Duodenal mucosa (tissue), 2 donors: ENCODE measurements around the gene SLC44A3.

Source experiments
- H3K27ac ChIP-seq: one replicate; pipeline ENCODE4 v1.7.0; 2013; ENCODE audit warnings: low read depth, low read length
- H3K27me3 ChIP-seq, 2 donors: one replicate each; pipeline ENCODE4 v1.7.0; 2013; ENCODE audit warnings: low read length in 2 of 2, control low read depth in 1 of 2; ENCODE audit not compliant: insufficient read depth in 2 of 2, control insufficient read depth in 1 of 2
- H3K36me3 ChIP-seq, 2 donors: one replicate each; pipeline ENCODE4 v1.7.0; 2013; ENCODE audit warnings: low read length in 2 of 2, control low read depth in 1 of 2; ENCODE audit not compliant: insufficient read depth in 2 of 2, control insufficient read depth in 1 of 2
- H3K4me1 ChIP-seq, 2 donors: one replicate each; pipeline ENCODE4 v1.7.0; 2013; ENCODE audit warnings: low read length in 2 of 2, control low read depth in 1 of 2; ENCODE audit not compliant: insufficient read depth in 2 of 2, control insufficient read depth in 1 of 2
- H3K4me3 ChIP-seq, 2 donors: one replicate each; pipeline ENCODE4 v1.7.0; 2013; ENCODE audit warnings: low read length in 2 of 2, low read depth in 1 of 2
- H3K9ac ChIP-seq, 2 donors: one replicate each; pipeline ENCODE4 v1.7.0; 2013; ENCODE audit warnings: low read length in 2 of 2, low read depth in 1 of 2
- H3K9me3 ChIP-seq, 2 donors: one replicate each; pipeline ENCODE4 v1.7.0; 2013; ENCODE audit warnings: low read length in 2 of 2, control low read depth in 1 of 2; ENCODE audit not compliant: control insufficient read depth in 1 of 2

SLC44A3 gene

GRCh38 chr1:94883691-94884090 is 63.5 kb downstream of the SLC44A3 start:
- no peak overlapping the region for H3K9ac ChIP-seq
- H3K9me3 ChIP-seq, result no peaks in the 10 kb centered on the region
- no peak overlapping the region for H3K4me3 ChIP-seq
- H3K4me1 ChIP-seq, result no peaks in the 10 kb centered on the region
- peaks cover 0 to 15% of the 10 kb centered on the region in 2 donors for H3K36me3 ChIP-seq
- no peak overlapping the region for H3K27ac ChIP-seq
- H3K27me3 ChIP-seq, result no peaks in the 10 kb centered on the region

DNA sequence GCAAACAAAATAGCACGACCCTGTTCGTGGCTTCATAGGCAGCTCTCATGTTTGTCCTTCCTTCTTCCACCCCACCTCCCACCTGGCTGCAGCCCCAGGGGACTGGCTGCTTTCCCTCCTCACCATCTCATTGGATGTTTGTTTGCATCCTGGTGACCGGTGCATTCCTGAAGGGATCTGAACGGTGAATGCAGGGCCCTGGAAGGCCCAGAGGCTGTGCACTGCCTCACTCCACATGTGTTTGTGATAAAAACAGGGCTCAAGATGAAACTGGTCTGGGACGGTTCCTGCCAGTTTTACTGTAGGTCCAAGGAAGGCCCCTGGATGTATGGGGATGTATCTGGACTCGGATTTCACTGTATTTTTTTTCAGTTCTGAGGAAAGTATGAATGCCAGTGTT is 63.9 kb downstream of the SLC44A3 start:
- no peak overlapping the region for H3K9ac ChIP-seq
- no peaks in the 10 kb centered on the region for H3K27me3 ChIP-seq
- H3K9me3 ChIP-seq, result no peaks in the 10 kb centered on the region
- no peak overlapping the region for H3K4me3 ChIP-seq
- peaks cover 0 to 15% of the 10 kb centered on the region in 2 donors for H3K36me3 ChIP-seq
- H3K27ac ChIP-seq, result peak overlapping the region; percentile 10
- H3K4me1 ChIP-seq, result no peaks in the 10 kb centered on the region

DNA sequence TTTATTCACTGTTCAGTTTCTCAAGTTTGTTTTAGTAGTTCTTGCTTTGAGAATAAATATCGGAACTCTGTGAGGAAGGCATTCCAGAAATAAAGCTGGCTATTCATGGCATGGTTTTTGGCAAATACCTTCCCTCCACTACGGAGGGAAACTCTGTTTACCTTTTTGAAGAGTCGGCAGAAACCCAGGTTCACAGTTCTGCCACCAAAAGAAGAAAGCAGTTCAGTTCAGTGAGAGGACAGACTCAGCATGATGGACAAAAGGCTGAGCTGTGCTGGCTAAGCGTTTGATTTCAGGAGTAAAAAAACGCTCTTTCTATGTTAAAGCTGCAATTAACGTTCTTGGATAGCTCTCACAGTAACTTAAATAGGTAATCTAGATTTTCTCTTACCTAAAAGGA is 64.3 kb downstream of the SLC44A3 start:
- Histone ChIP-seq H3K27me3 (no peaks in the 10 kb centered on the region), H3K9ac (no peak overlapping the region), H3K4me3 (no peak overlapping the region), H3K4me1 (no peaks in the 10 kb centered on the region), H3K9me3 (no peaks in the 10 kb centered on the region), H3K36me3 (peaks cover 0 to 15% of the 10 kb centered on the region in 2 donors), H3K27ac (no peak overlapping the region)

DNA sequence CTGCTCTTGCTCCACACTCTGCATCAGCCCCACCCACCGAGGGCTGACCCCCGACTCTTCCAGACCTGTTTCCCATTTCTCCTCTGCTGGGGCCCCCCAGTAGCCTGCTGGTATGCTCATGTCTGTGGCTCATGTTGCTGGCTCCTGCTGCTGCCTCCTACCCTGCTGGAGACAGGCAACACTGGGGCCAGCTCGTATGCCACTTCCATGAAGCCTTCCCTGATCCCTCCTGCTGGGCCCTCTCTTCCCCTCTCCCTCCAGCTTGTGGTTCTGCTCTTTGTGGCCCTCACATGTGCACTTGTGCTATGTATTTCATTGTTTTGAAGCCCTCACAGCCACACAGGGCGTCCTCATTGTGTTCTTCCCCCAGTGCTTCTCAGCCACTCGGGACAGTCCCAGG is 66.2 kb downstream of the SLC44A3 start:
- Histone ChIP-seq H3K9me3 (no peaks in the 10 kb centered on the region), H3K4me1 (no peaks in the 10 kb centered on the region), H3K9ac (no peak overlapping the region), H3K27ac (no peak overlapping the region), H3K36me3 (peaks cover 4 to 19% of the 10 kb centered on the region in 2 donors), H3K27me3 (no peaks in the 10 kb centered on the region), H3K4me3 (no peak overlapping the region)

- Histone ChIP-seq H3K4me3 (no peak overlapping the region), H3K9me3 (no peaks in the 10 kb centered on the region), H3K27ac (no peak overlapping the region), H3K27me3 (no peaks in the 10 kb centered on the region), H3K36me3 (peaks cover 6 to 22% of the 10 kb centered on the region in 2 donors), H3K9ac (no peak overlapping the region), H3K4me1 (no peaks in the 10 kb centered on the region)
Observed at GRCh38 chr1:94887106-94887505, 66.9 kb downstream of the SLC44A3 start.

DNA sequence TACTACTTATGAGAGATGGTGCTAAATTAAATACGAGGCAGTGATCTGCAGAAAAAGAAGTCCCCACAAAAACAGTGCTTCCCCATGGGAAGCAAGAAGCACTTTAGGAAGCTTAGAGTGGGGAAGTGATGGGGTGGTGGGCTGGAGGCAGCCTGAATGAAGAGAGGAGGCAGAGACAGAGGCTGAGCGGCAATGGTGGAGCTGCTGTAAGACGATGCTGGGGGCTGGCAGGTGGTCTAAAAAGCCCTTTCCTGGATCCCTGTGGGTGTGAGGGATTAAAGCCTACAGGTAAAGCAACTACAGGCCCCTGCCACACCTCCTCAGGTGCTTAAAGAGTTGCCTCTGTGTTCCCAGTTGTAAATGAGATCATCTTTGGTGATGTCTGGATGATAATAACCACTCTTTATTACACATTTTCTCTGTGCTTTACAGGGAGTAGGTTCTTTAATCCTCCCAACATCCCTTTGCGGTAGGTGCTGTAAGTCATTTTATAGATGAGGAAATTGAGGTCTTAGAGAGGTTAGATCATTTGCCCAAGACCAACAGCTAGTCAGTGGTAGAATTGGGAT is 67.5 kb downstream of the SLC44A3 start:
- no peaks in the 10 kb centered on the region for H3K9me3 ChIP-seq
- H3K27me3 ChIP-seq, result no peaks in the 10 kb centered on the region
- no peak overlapping the region for H3K4me3 ChIP-seq
- no peak overlapping the region for H3K27ac ChIP-seq
- no peaks in the 10 kb centered on the region for H3K4me1 ChIP-seq
- H3K36me3 ChIP-seq, result peaks cover 12 to 24% of the 10 kb centered on the region in 2 donors
- H3K9ac ChIP-seq, result no peak overlapping the region

DNA sequence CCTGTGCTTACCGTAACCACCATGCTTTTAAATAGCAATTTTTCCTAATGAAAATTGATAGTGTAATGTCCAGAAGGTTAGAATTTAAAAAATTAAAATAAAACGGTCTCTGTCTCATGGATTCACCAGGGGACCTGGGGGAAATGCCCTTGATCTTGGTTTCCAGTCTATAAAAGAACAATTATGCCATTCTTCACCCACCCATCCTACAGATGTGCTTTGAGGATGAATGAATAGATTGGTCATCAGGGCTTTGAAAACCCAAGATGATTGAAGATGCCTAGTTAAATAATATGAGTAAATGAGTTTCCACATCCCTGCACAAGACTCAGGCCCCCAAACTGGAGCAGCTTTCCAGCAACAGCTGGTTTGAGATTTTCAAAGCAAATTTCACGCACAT is 68.0 kb downstream of the SLC44A3 start:
- Histone ChIP-seq H3K4me1 (no peaks in the 10 kb centered on the region), H3K27ac (no peak overlapping the region), H3K9ac (no peak overlapping the region), H3K4me3 (no peak overlapping the region), H3K27me3 (no peaks in the 10 kb centered on the region), H3K9me3 (no peaks in the 10 kb centered on the region), H3K36me3 (peaks cover 15 to 27% of the 10 kb centered on the region in 2 donors)

DNA sequence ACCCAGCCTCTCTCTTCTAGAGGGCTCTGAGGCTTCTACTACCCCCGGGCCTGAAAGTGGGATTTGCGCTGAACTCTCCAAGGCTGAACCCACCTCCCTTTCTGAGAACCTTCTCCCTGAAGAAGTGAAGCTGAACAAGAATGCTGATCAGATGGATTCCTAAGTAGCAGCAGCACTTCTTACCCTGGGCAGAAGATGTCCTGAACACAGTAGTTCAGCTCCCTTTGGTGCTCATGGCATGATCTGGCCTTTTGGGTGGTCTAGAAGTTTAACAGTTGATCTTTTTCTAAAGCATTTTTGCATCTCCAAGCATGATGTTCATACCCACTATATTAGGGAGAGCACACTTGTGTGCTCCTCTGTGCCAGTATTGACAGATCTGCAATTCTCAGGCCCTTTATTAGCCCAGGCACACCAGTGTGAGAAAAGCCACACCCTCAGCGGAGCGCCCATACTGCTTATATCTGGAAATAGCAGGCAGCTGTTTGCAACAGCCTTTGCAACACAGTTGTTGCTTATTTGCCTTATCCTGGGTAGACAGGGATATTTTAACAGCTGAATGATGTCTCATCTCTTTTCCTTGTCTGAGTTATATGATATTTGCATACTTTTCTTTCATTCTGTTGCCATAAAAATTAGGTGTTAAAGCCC is 72.6 kb downstream of the SLC44A3 start:
- H3K4me1 ChIP-seq, result no peaks in the 10 kb centered on the region
- H3K27me3 ChIP-seq, result no peaks in the 10 kb centered on the region
- no peaks in the 10 kb centered on the region for H3K9me3 ChIP-seq
- H3K27ac ChIP-seq, result no peak overlapping the region
- no peak overlapping the region for H3K9ac ChIP-seq
- no peak overlapping the region for H3K4me3 ChIP-seq
- H3K36me3 ChIP-seq, result peaks cover 26 to 42% of the 10 kb centered on the region in 2 donors

DNA sequence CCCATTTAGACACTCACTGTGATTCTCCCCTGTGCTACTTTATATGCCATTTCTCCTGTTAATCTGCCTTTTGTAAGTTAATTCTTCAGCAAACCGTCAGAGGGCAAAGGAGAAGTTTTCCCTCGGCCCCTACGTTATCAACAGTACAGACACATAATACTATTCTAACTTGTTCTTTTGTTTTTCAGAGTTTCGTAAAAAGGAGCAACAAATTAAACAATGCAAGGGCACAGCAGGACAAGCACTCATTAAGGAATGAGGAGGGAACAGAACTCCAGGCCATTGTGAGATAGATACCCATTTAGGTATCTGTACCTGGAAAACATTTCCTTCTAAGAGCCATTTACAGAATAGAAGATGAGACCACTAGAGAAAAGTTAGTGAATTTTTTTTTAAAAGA is 74.5 kb downstream of the SLC44A3 start:
- H3K27ac ChIP-seq, result no peak overlapping the region
- H3K36me3 ChIP-seq, result peaks cover 41 to 58% of the 10 kb centered on the region in 2 donors
- no peaks in the 10 kb centered on the region for H3K27me3 ChIP-seq
- H3K4me3 ChIP-seq, result no peak overlapping the region
- H3K9me3 ChIP-seq, result no peaks in the 10 kb centered on the region
- no peak overlapping the region for H3K9ac ChIP-seq
- H3K4me1 ChIP-seq, result no peaks in the 10 kb centered on the region

DNA sequence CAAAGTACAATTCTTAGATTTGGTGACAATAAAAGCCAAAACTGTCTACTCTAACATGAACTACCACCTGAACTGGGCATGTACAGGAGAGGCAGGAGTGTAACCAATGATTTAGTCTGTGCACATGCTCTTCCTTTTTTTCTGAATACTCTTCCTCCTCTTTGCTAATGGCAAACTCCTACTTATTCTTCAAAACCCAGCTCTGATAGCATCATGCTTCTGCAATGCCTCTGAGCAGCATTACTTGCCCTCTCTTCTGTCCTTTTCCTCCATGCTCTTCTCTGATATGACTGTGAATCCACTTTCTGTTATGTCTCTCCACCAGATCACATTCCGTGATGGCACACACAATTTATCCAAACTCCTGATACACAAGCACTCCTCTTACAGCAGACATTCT is 75.4 kb downstream of the SLC44A3 start:
- Histone ChIP-seq H3K27me3 (no peaks in the 10 kb centered on the region), H3K9me3 (no peaks in the 10 kb centered on the region), H3K4me3 (no peak overlapping the region), H3K27ac (no peak overlapping the region), H3K36me3 (peaks cover 43 to 56% of the 10 kb centered on the region in 2 donors), H3K9ac (no peak overlapping the region), H3K4me1 (no peaks in the 10 kb centered on the region)
